Inflammatory macrophage (primary cell): Measurements from ENCODE around the gene MSMP.

ENCODE experiments used
- DNase-seq, 2 donors: peaks; one replicate each; pipeline ENCODE4 v3.0.0-alpha.2; 2020 to 2022

The MSMP gene

GRCh38 chr9:35771075-35771433 lies 17.0 kb upstream of the MSMP start:
- DNase-seq, result no peak

- DNase-seq, result no peak
These were observed 15.7 kb upstream of the MSMP start for GRCh38 chr9:35769763-35770162.

DNA sequence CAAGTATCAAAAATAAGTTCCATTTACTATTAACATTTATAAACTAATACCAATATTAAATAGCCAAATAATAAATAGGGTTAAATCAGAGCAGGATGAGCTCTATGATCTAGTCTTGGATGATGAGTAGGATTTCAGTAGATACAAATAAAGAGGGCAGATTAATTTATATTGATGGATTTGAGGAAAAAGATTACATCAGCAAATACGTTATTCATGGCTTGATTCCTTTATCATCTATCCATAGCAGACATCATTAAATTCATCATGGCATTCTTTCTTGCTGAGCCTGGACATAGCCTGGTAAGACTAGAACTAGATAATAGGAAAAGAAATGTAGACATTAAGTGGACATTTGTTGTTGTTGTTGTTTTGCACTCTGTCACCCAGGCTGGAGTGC lies 13.4 kb upstream of the MSMP start:
- no peak for DNase-seq

DNA sequence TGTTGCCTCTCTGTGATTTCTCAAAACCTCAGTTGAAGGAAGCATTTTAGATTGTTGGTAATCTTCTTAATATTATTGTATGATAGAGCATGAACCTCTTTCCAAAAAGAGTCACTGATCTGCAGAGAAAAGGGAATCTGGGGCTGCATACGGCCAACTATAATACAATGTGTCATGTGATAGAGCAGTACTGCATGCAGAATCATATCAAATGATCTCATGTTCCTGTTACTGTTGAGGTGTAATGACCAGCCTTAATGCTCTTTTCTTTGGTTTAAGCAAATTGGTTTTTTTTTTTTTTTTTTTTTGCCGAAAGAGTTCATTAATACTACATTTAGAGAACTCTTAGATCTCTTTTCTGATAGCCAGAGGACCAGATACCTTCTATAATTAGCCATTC lies 12.9 kb upstream of the MSMP start:
- DNase-seq, result no peak

DNA sequence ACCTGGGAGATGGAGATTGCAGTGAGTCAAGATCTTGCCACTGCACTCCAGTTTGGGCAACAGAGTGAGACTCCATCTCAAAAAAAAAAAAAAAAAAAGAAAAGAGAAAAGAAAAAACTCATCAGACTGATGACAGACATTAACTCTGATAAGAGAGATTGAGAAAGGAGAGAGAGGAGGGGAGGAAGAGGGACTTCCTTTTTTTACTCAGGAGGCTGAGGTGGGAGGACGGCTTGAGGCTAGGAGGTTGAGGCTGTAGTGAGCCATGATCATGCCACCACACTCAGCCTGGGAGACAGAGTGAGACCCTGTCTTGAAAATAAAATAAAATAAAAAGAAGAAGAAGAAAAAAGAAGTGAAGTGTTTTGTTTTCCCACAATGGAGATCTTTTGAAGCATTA lies 9.7 kb upstream of the MSMP start:
- DNase-seq, result no peak

DNA sequence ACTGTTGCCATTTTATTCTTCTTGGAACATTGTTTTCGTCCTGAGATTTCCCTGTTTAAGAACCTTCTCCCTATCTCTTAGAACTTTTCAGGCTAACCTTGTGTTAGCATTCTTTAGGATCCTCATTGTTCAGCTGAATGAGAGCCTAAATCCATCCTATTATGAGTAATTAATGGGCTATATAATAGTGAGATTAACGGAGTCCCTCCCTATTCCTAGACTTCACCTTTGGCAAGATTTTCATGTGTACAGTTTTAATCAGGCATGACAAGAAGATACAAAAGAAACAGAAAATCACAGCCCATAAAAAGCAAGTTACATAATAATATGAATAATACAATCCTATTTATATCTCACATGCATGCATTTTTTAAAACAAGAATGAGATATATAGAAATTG lies 9.1 kb upstream of the MSMP start:
- no peak for DNase-seq

GRCh38 chr9:35760651-35761050 lies 6.6 kb upstream of the MSMP start:
- peak; percentile 17 to 46 for DNase-seq

- no peak for DNase-seq
These were observed 5.7 kb upstream of the MSMP start for GRCh38 chr9:35759795-35760194.

GRCh38 chr9:35758475-35759050 lies 4.5 kb upstream of the MSMP start:
- DNase-seq, result no peak

GRCh38 chr9:35757892-35758275 lies 3.8 kb upstream of the MSMP start:
- no peak for DNase-seq

GRCh38 chr9:35757226-35757891 lies 3.3 kb upstream of the MSMP start:
- peak in 1 of 2 donors; percentile 13 for DNase-seq

DNA sequence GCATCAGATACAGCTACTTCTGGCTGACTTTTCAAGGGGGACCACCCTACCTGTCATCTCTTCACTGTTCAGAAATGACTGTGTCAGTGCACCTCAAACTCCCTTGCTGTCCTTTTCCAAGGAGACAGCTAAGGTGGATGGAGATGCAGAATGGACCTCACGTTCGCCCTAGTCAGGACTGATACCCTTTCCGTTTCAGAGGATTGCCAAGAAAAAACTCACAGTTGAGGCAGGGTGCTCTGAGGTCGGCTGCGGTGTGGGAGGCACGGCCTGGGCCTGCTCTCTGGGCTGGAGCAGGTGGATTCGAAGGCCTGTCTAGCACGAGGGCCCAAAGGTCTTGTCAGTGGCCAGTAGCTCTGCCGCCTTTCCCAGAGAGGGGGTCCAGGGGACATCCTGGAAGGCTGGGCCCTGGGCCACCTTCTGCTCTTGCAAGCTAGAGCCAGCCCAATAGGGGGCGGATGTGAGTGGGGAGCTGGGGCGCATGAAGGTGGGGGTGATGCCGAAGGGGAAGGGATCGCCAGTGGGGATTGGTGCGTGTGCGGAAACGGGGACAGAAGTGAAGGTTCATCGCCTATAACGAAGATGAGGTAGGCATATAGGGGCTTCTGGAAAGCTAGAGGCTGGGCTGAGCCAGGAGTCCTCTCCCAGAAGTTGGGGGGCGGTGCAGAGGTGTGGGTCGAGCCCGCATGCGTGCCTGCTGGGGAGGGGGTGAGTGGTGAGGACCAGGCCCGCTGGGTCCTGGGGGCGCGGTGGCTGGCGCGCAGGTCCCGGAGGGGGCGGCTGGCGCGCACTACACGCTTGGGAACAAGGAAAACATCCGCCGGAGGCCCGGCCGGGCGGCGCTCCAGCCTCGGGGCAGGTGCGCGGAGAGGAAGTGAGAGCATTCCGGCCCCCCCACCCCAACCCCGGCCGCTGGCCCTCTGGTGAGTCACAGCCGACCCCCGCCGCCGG lies 2.5 kb upstream of the MSMP start:
- DNase-seq, result peak in 1 of 2 donors; percentile 31

DNA sequence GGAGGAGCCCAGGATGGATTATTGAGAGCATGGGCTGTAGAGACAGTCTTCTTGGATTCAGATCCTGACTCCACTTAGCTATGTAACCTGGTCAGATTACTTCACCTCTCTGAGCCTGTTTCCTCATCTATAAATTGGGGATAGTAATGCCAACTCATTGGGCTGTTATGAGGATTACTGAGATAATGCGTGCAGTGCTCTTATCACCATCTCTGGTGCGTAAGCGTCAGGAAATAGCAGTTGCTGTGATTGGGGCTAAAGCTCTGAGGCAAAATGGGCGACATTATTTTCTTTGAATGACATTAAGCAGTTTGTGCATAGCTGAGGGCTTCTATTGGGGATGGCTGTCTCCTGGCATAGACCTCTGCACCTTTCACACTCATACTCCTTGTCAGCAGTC lies 995 bp upstream of the MSMP start:
- no peak for DNase-seq

- DNase-seq, result no peak
These were observed 610 bp downstream of the MSMP start for GRCh38 chr9:35753466-35753865.

DNA sequence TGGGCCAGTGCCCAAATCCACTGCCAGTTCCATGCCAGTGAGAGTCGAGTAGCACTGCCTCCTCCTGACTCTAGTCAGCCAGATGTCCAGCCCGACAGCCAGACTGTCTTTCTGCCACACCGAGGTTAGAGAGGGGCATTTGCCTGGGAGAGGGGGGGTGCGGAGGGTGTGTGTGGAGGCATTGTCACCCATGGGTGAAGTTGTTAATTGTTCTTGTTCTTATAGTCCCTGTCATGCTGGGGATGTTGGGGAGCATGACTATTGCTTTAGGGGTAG lies 3.9 kb downstream of the MSMP start:
- no peak for DNase-seq

GRCh38 chr9:35749515-35750255 lies 4.4 kb downstream of the MSMP start:
- peak in 1 of 2 donors; percentile 9 for DNase-seq

DNA sequence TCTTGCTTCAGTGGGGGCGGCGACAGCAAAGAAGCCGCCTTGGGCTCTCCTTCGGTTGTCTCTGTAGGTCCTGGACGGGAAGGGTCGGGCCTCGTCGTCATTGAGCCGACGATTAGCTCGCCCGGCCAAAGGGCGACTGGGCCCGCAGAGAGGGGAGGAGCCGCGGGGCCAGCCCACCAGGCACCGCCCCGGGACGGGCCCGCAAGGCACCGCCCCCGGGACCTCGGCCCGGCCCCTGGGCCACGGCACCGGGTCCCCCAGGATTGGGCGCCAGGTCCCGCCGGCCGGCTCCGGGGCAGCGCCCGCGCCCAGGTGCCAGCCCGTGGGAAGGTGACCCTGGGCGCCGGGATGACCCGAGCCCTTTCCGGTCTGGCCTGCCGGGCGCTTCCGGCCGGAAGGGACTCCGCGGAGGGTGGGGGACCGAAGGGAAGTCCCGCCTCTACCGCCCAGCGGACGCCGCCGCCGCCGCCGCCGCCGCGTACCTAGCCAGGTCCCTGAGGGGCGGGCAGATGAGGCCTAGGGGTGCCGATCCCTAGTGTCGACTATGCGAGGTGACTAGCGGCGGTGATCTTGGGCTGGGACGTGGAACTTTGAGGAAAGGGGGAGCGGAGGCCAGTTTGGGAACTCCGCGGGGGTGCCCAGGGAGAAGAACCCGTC lies 5.1 kb downstream of the MSMP start, which contains the start of the genes GBA2 and RGP1:
Gene GBA2, minus strand, starts transcription at position 371 of the 657 bp plus-strand sequence. CDS start 524 bp downstream, outside the sequence.
Gene RGP1, plus strand, starts transcription at position 430 of the 657 bp plus-strand sequence. CDS start 469 bp downstream, outside the sequence.
- peak; percentile 70 to 83 for DNase-seq

DNA sequence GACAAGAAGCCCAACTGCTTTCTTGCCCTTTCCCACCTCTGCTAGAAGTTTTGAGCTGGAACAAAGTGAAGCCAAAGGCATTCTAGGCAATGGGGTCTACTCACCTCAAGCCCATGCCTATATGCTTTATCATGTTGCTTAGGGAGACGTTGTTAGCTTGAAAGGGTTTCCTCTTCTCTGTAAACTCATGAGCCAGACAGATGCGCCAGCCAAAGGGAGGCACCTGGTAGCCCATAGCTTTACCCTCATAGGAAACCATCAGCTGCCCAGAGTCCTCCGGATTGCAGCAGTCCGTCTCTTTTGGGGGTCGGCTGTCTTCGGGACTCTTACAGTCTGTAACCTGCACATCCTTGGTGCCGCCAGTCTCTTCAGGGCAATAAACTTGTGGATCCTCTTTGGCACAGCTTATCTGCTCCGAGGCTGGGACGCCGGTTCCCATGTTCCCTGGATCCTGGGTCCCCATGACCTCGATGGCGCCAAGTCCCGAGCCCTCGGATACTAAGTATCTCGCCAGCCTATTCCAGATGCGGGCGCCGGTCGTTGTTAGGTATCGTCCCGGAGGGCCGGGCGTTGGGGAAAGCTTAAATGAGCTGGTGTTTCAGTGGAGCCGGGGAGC lies 5.7 kb downstream of the MSMP start:
- DNase-seq, result no peak

- DNase-seq, result no peak
These were observed 7.5 kb downstream of the MSMP start for GRCh38 chr9:35746583-35746982.

GRCh38 chr9:35745569-35745968 lies 8.5 kb downstream of the MSMP start:
- DNase-seq, result no peak

DNA sequence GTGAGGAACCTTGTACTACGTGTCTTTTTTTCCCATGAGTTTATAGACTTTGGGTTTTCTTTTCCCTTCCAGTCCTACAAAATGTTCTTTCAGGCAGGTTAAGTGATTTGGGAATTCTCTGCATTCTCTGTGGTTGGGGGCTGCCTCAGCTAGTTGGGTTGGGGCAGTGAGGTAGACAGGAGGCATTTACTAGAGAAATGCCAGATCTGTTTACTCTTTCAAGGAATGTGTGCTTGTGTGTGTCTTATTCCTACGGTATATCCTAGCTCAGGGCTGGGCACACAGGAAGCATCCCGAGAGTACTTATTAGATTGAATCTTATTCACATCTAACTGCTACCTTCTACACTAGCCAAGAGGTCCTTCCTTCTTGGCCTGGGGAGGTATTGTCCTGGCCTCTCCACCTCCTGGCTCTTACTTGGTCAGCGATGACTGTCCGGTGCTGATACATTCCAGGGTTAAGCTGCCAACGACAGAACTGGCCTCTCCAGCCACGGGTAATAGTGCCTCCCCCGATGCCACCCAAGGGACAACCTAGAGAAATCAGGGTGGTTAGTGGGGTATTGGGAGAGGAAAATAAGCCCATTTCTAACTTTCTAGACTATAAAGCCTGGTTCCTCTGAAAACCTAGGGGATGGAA lies 10.1 kb downstream of the MSMP start:
- DNase-seq, result no peak
